Astrocyte of the cerebellum (primary cell): ENCODE measurements around the gene RCVRN.

Experiments
- DNase-seq: peaks from one replicate; pipeline ENCODE4 v3.0.0-alpha.2; 2011; ENCODE audit warnings: low read depth
- H3K4me3 ChIP-seq: 2 replicates; pipeline ENCODE4 v1.5.1; 2011; ENCODE audit warnings: mild to moderate bottlenecking, low read depth, low read length, moderate library complexity
- CTCF ChIP-seq: IDR thresholded peaks from 2 replicates; pipeline ENCODE4 v1.5.1; 2012; ENCODE audit warnings: low read length, low read depth, moderate library complexity, mild to moderate bottlenecking; ENCODE audit errors: missing control alignments
- in situ Hi-C: cut with HindIII; loops from 2 replicates; pipeline ENCODE4 v1.10.0; 2017; ENCODE audit warnings: low sequenced_read_pairs

RCVRN gene

GRCh38 chr17:9917131-9917530 lies 12.1 kb upstream of the RCVRN start:
- DNase-seq, result no peak
- TF ChIP-seq CTCF, result no peak
- in situ Hi-C loops, result no loop called here
- no peak overlapping the region for H3K4me3 ChIP-seq

GRCh38 chr17:9916108-9916507 lies 11.0 kb upstream of the RCVRN start:
- in situ Hi-C loops, result no loop called here
- H3K4me3 ChIP-seq, result no peak overlapping the region
- no peak for DNase-seq
- TF ChIP-seq CTCF, result no peak

- no peak overlapping the region for H3K4me3 ChIP-seq
- no peak for TF ChIP-seq CTCF
- no peak for DNase-seq
- in situ Hi-C loops, result no loop called here
Observed at GRCh38 chr17:9913476-9913875, 8.4 kb upstream of the RCVRN start.

- no peak for TF ChIP-seq CTCF
- in situ Hi-C loops, result no loop called here
- no peak overlapping the region for H3K4me3 ChIP-seq
- no peak for DNase-seq
Observed at GRCh38 chr17:9912121-9913099, 7.3 kb upstream of the RCVRN start.

- DNase-seq, result no peak
- in situ Hi-C loops, result no loop called here
- TF ChIP-seq CTCF, result no peak
- H3K4me3 ChIP-seq, result no peak overlapping the region
Observed at GRCh38 chr17:9911089-9911488, 6.0 kb upstream of the RCVRN start.

- no peak for TF ChIP-seq CTCF
- no peak for DNase-seq
- in situ Hi-C loops, result no loop called here
- H3K4me3 ChIP-seq, result no peak overlapping the region
Observed at GRCh38 chr17:9908649-9909042, 3.6 kb upstream of the RCVRN start.
